HG03159 (cell line): ENCODE data around the gene DAZL.
"Not testable (repeated sequence)": the region's sequence is repeated elsewhere in the genome, so short reads cannot be mapped to it uniquely, and the experiment has no call there.

Source experiments
- ATAC-seq: cut with Tn5 transposase; IDR thresholded peaks from one replicate; pipeline ENCODE4 v1.9.1; 2021; ENCODE audit warnings: mild to moderate bottlenecking, moderate library complexity; ENCODE audit not compliant: unreplicated experiment

DAZL gene

GRCh38 chr3:16604887-16605602 lies at the start of gene DAZL:
Gene DAZL, minus strand, starts transcription at chr3:16605423. Its CDS starts 218 bp downstream, at chr3:16605205.
- no peak for ATAC-seq

- no peak for ATAC-seq
Observed at GRCh38 chr3:16654976-16655375, 49.8 kb upstream of the DAZL start.

GRCh38 chr3:16653712-16654111 lies 48.5 kb upstream of the DAZL start:
- no peak for ATAC-seq

GRCh38 chr3:16647668-16648067 lies 42.4 kb upstream of the DAZL start:
- ATAC-seq: no peak

GRCh38 chr3:16639806-16640205 lies 34.6 kb upstream of the DAZL start:
- no peak for ATAC-seq

- no peak for ATAC-seq
Observed at GRCh38 chr3:16633948-16634347, 28.7 kb upstream of the DAZL start.

GRCh38 chr3:16632395-16632794 lies 27.2 kb upstream of the DAZL start:
- no peak for ATAC-seq

- ATAC-seq: no peak
Observed at GRCh38 chr3:16618721-16619120, 13.5 kb upstream of the DAZL start.

GRCh38 chr3:16617155-16617554 lies 11.9 kb upstream of the DAZL start:
- not testable (repeated sequence) for ATAC-seq

- ATAC-seq: no peak
Observed at GRCh38 chr3:16616083-16616482, 10.9 kb upstream of the DAZL start.

- no peak for ATAC-seq
Observed at GRCh38 chr3:16614033-16615031, 9.1 kb upstream of the DAZL start.

GRCh38 chr3:16609927-16610580 lies 4.8 kb upstream of the DAZL start:
- no peak for ATAC-seq

GRCh38 chr3:16608816-16609215 lies 3.6 kb upstream of the DAZL start:
- ATAC-seq: no peak

- no peak for ATAC-seq
Observed at GRCh38 chr3:16607718-16608117, 2.5 kb upstream of the DAZL start.

- ATAC-seq: no peak
Observed at GRCh38 chr3:16606398-16606797, 1.2 kb upstream of the DAZL start.

GRCh38 chr3:16605966-16606365 lies 743 bp upstream of the DAZL start:
- ATAC-seq: no peak

GRCh38 chr3:16604433-16604832 lies 790 bp downstream of the DAZL start:
- ATAC-seq: no peak

GRCh38 chr3:16601537-16602005 lies 3.7 kb downstream of the DAZL start:
- no peak for ATAC-seq

GRCh38 chr3:16600780-16601536 lies 4.3 kb downstream of the DAZL start:
- ATAC-seq: no peak

GRCh38 chr3:16599694-16600093 lies 5.5 kb downstream of the DAZL start:
- ATAC-seq: no peak
